GM06990 (cell line): Measurements from ENCODE around the gene RNF150.

Experiments used
- DNase-seq: peaks from one replicate; pipeline ENCODE4 v3.0.0-alpha.2; 2011; ENCODE audit not compliant: insufficient read length; ENCODE audit errors: extremely low read depth
- H3K27me3 ChIP-seq: replicated peaks from 2 replicates; pipeline ENCODE4 v1.6.0; 2011; ENCODE audit warnings: low read length; ENCODE audit not compliant: control insufficient read depth, insufficient read depth
- H3K36me3 ChIP-seq: 2 replicates; pipeline ENCODE4 v1.5.1; 2011; ENCODE audit warnings: low read length; ENCODE audit not compliant: control insufficient read depth, insufficient read depth
- H3K4me3 ChIP-seq: replicated peaks from 2 replicates; pipeline ENCODE4 v1.5.1; 2011; ENCODE audit warnings: low read depth, mild to moderate bottlenecking, control low read depth, low read length
- CTCF ChIP-seq: IDR thresholded peaks from 2 replicates; pipeline ENCODE4 v1.5.1; 2011; ENCODE audit warnings: low read length, control low read depth, mild to moderate bottlenecking, inconsistent platforms; ENCODE audit not compliant: insufficient read depth, poor library complexity, severe bottlenecking

Gene RNF150

GRCh38 chr4:140874056-140874455 lies 259.2 kb downstream of the RNF150 start:
- no peak for DNase-seq

GRCh38 chr4:140871368-140871767 lies 261.9 kb downstream of the RNF150 start:
- Histone ChIP-seq H3K27me3 (no peaks in the 10 kb centered on the region; the same call in 1 of the 2 replicates), H3K36me3 (no peaks in the 10 kb centered on the region), H3K4me3 (no peak overlapping the region)
- DNase-seq: no peak
- TF ChIP-seq CTCF: no peak

More at GRCh38 chr4:140874056-140874455, 259.2 kb downstream of the RNF150 start:
- no peak overlapping the region for H3K4me3 ChIP-seq
- no peaks in the 10 kb centered on the region for H3K27me3 ChIP-seq
- TF ChIP-seq CTCF: no peak
- no peaks in the 10 kb centered on the region for H3K36me3 ChIP-seq

GRCh38 chr4:140870427-140870826 lies 262.8 kb downstream of the RNF150 start:
- no peak for TF ChIP-seq CTCF
- no peak for DNase-seq
- no peaks in the 10 kb centered on the region; the same call in 1 of the 2 replicates for H3K27me3 ChIP-seq
- no peaks in the 10 kb centered on the region for H3K36me3 ChIP-seq
- H3K4me3 ChIP-seq: no peak overlapping the region

GRCh38 chr4:140869446-140869845 lies 263.8 kb downstream of the RNF150 start:
- Histone ChIP-seq H3K4me3 (no peak overlapping the region), H3K27me3 (no peaks in the 10 kb centered on the region; the same call in 1 of the 2 replicates), H3K36me3 (no peaks in the 10 kb centered on the region)
- TF ChIP-seq CTCF: no peak
- no peak for DNase-seq

- Histone ChIP-seq H3K36me3 (no peaks in the 10 kb centered on the region), H3K27me3 (no peaks in the 10 kb centered on the region; the same call in 1 of the 2 replicates), H3K4me3 (no peak overlapping the region)
- TF ChIP-seq CTCF: no peak
- no peak for DNase-seq
These were observed 265.9 kb downstream of the RNF150 start for GRCh38 chr4:140867356-140867755.

GRCh38 chr4:140866492-140867005 lies 266.7 kb downstream of the RNF150 start:
- no peak overlapping the region for H3K4me3 ChIP-seq
- DNase-seq: no peak
- H3K27me3 ChIP-seq: no peaks in the 10 kb centered on the region; the same call in 1 of the 2 replicates
- no peak for TF ChIP-seq CTCF
- no peaks in the 10 kb centered on the region for H3K36me3 ChIP-seq
